Gastrocnemius medialis (tissue), 4 donors: ENCODE data around the gene RPL7L1.
"Not testable (repeated sequence)": the region's sequence is repeated elsewhere in the genome, so short reads cannot be mapped to it uniquely, and the experiment has no call there.

Experiments
- CTCF ChIP-seq, 5 experiments: fragments of 450-650 bp in 3 of 5; fragments of 200-600 bp in 2 of 5; sonication (generic) in 2 of 5; IDR thresholded peaks in 4 of 5; conservative IDR thresholded peaks in 1 of 5; 1 replicate in 4 of 5; 2 replicates in 1 of 5; pipeline ENCODE4 v1.5.1; 2016 to 2019; ENCODE audit warnings: antibody characterized with exemption in 5 of 5, mild to moderate bottlenecking in 3 of 5, moderate library complexity in 3 of 5
- POLR2A ChIP-seq, 2 donors: fragments of 450-650 bp; IDR thresholded peaks; one replicate each; pipeline ENCODE4 v1.6.1; 2017; ENCODE audit warnings: antibody characterized with exemption in 2 of 2, mild to moderate bottlenecking in 2 of 2, moderate library complexity in 2 of 2

- TF ChIP-seq CTCF (IDR thresholded peaks at IDR 0.05 in 4 of 5, conservative IDR thresholded peaks at IDR 0.05 in 1 of 5); POLR2A (IDR thresholded peaks at IDR 0.05): not testable (repeated sequence)
Observed at GRCh38 chr6:42880871-42881270, 1.5 kb downstream of the RPL7L1 start.
